H1 (cell line): Measurements from ENCODE around the gene GLS2. TPM values are rescaled to one million over a fixed set of nuclear protein-coding genes. Genes with fewer than 3 reads are reported as not detected.

Experiments used
- CTCF ChIA-PET: fragments of 300-600 bp; sonication (Branson Sonifier 250); formaldehyde crosslinking; loops from one replicate; lab custom pipeline; 2021; ENCODE audit not compliant: partially characterized antibody; lab: Charles Lee
- POLR2A ChIA-PET: fragments of 300-600 bp; sonication (Branson Sonifier 250); formaldehyde crosslinking; loops from one replicate; lab custom pipeline; 2021; ENCODE audit warnings: inconsistent platforms; ENCODE audit not compliant: partially characterized antibody; lab: Charles Lee
- DNase-seq, 2 experiments: peaks; one replicate each; pipeline versions ENCODE4 v3.0.0 to v3.0.0-alpha.2; 2010 to 2022; ENCODE audit warnings: low spot score in 2 of 2, low read depth in 1 of 2, mixed read lengths in 1 of 2
- FAIRE-seq: peaks from 2 replicates; lab custom pipeline; 2011; peaks lifted over from hg19 to GRCh38; lab: Jason Lieb, UNC
- H2AFZ ChIP-seq: 2 replicates; pipeline ENCODE4 v1.8.1; 2012; ENCODE audit warnings: low read length, inconsistent platforms
- H2AK5ac ChIP-seq: 2 replicates; pipeline ENCODE4 v1.6.1; 2013; ENCODE audit warnings: low read depth, low read length
- H2BK120ac ChIP-seq: replicated peaks from 2 replicates; pipeline ENCODE3; 2013; ENCODE audit warnings: low read depth, low read length, inconsistent platforms
- H2BK12ac ChIP-seq: 2 replicates; pipeline ENCODE4 v1.6.1; 2013; ENCODE audit warnings: low read depth, low read length
- H2BK15ac ChIP-seq: 2 replicates; pipeline ENCODE4 v1.6.1; 2013; ENCODE audit warnings: low read length
- H2BK20ac ChIP-seq: 2 replicates; pipeline ENCODE4 v1.6.1; 2013; ENCODE audit warnings: low read length
- H2BK5ac ChIP-seq: 2 replicates; pipeline ENCODE4 v1.6.1; 2013; ENCODE audit warnings: low read depth, low read length
- H3K14ac ChIP-seq: 2 replicates; pipeline ENCODE4 v1.6.1; 2013; ENCODE audit warnings: inconsistent platforms; ENCODE audit not compliant: insufficient read length
- H3K18ac ChIP-seq: 2 replicates; pipeline ENCODE4 v1.6.1; 2013; ENCODE audit warnings: low read length; ENCODE audit errors: extremely low read depth
- H3K23ac ChIP-seq: 2 replicates; pipeline ENCODE4 v1.6.1; 2013; ENCODE audit warnings: inconsistent platforms; ENCODE audit not compliant: insufficient read length
- H3K23me2 ChIP-seq: 2 replicates; pipeline ENCODE4 v1.6.1; 2013; ENCODE audit warnings: low read depth, low read length
- H3K27ac ChIP-seq: 2 replicates; pipeline ENCODE4 v1.6.1; 2011; ENCODE audit warnings: low read depth, low read length, inconsistent platforms
- H3K27me3 ChIP-seq, 4 experiments: replicated peaks in 1 of 4; 1 replicate in 1 of 4; 2 replicates in 3 of 4; pipeline versions ENCODE4 v1.6.1 to v1.8.1; 2011 to 2013; ENCODE audit warnings: low read length in 3 of 4, mild to moderate bottlenecking in 3 of 4, inconsistent platforms in 2 of 4, mixed read lengths in 2 of 4, moderate library complexity in 1 of 4; ENCODE audit not compliant: control insufficient read depth in 3 of 4, insufficient read depth in 3 of 4; ENCODE audit errors: extremely low read depth in 1 of 4
- H3K36me3 ChIP-seq, 4 experiments: 2 replicates each; pipeline versions ENCODE4 v1.6.1 to v1.8.1; 2011 to 2013; ENCODE audit warnings: mild to moderate bottlenecking in 4 of 4, low read length in 3 of 4, moderate library complexity in 2 of 4, control low read depth in 1 of 4, inconsistent platforms in 1 of 4; ENCODE audit not compliant: insufficient read depth in 4 of 4, control insufficient read depth in 2 of 4
- H3K4ac ChIP-seq: replicated peaks from 2 replicates; pipeline ENCODE3; 2013; ENCODE audit warnings: low read length, low read depth, mixed read lengths, inconsistent platforms; ENCODE audit not compliant: insufficient read length
- H3K4me1 ChIP-seq, 4 experiments: replicated peaks in 1 of 4; 1 replicate in 1 of 4; 2 replicates in 3 of 4; pipeline versions ENCODE4 v1.6.1 to v1.8.1; 2011 to 2013; ENCODE audit warnings: low read length in 3 of 4, inconsistent platforms in 2 of 4, mixed read lengths in 1 of 4; ENCODE audit not compliant: insufficient read depth in 4 of 4, control insufficient read depth in 3 of 4
- H3K4me2 ChIP-seq, 2 experiments: 2 replicates each; pipeline versions ENCODE4 v1.6.1 to v1.8.1; 2011 to 2013; ENCODE audit warnings: low read depth in 2 of 2, low read length in 2 of 2, control low read depth in 1 of 2, inconsistent platforms in 1 of 2, mild to moderate bottlenecking in 1 of 2; ENCODE audit not compliant: insufficient read depth in 1 of 2
- H3K4me3 ChIP-seq, 4 experiments: fragments of 200-600, 300-600 bp in 1 of 4; sonication (generic), shearing (Covaris generic), sonication (Bioruptor Twin) in 1 of 4; 2 replicates each; pipeline versions ENCODE4 v1.5.1 to v1.8.1; 2011 to 2016; ENCODE audit warnings: low read length in 4 of 4, low read depth in 3 of 4, control low read depth in 2 of 4, inconsistent platforms in 2 of 4, mild to moderate bottlenecking in 2 of 4, mixed read lengths in 1 of 4, moderate library complexity in 1 of 4; ENCODE audit not compliant: insufficient read depth in 2 of 4; ENCODE audit errors: extremely low read depth in 1 of 4
- H3K56ac ChIP-seq: replicated peaks from 2 replicates; pipeline ENCODE3; 2013; ENCODE audit warnings: low read depth, mild to moderate bottlenecking, mixed read lengths, low read length, inconsistent platforms; ENCODE audit not compliant: insufficient read length
- H3K79me1 ChIP-seq: 2 replicates; pipeline ENCODE4 v1.6.1; 2013; ENCODE audit warnings: low read depth, low read length, control low read depth
- H3K79me2 ChIP-seq, 2 experiments: 2 replicates each; pipeline versions ENCODE4 v1.6.1 to v1.8.1; 2012 to 2013; ENCODE audit warnings: low read length in 2 of 2, mild to moderate bottlenecking in 2 of 2, inconsistent platforms in 1 of 2; ENCODE audit not compliant: insufficient read depth in 2 of 2, control insufficient read depth in 1 of 2
- H3K9ac ChIP-seq, 4 experiments: replicated peaks in 1 of 4; 1 replicate in 1 of 4; 2 replicates in 3 of 4; pipeline versions ENCODE4 v1.6.1 to v1.8.1; 2011 to 2013; ENCODE audit warnings: low read depth in 3 of 4, low read length in 3 of 4, control low read depth in 2 of 4, mild to moderate bottlenecking in 2 of 4, moderate library complexity in 2 of 4, inconsistent platforms in 1 of 4; ENCODE audit errors: extremely low read depth in 1 of 4
- H3K9me3 ChIP-seq, 2 experiments: 2 replicates each; pipeline versions ENCODE4 v1.6.1 to v1.8.1; 2012 to 2013; ENCODE audit warnings: mild to moderate bottlenecking in 2 of 2, moderate library complexity in 2 of 2, control low read depth in 1 of 2, inconsistent platforms in 1 of 2, low read depth in 1 of 2, low read length in 1 of 2, mixed read lengths in 1 of 2; ENCODE audit not compliant: insufficient read depth in 2 of 2
- H4K20me1 ChIP-seq, 2 experiments: replicated peaks in 1 of 2; 2 replicates each; pipeline versions ENCODE3 to v1.8.1; 2011 to 2013; ENCODE audit warnings: inconsistent platforms in 2 of 2, low read length in 2 of 2, mild to moderate bottlenecking in 1 of 2; ENCODE audit not compliant: insufficient read depth in 2 of 2, control insufficient read depth in 1 of 2
- H4K5ac ChIP-seq: 2 replicates; pipeline ENCODE4 v1.6.1; 2013; ENCODE audit warnings: low read length, low read depth, mixed read lengths, inconsistent platforms; ENCODE audit not compliant: insufficient read length
- H4K8ac ChIP-seq: 2 replicates; pipeline ENCODE4 v1.8.0; 2013; ENCODE audit warnings: mild to moderate bottlenecking, moderate library complexity, low read length, inconsistent platforms; ENCODE audit not compliant: insufficient read depth; ENCODE audit errors: extremely low read depth
- H4K91ac ChIP-seq: replicated peaks from 2 replicates; pipeline ENCODE3; 2013; ENCODE audit warnings: low read length, mixed read lengths, inconsistent platforms; ENCODE audit not compliant: insufficient read length
- CHD1 ChIP-seq: IDR thresholded peaks from 2 replicates; pipeline ENCODE4 v1.6.1; 2012; ENCODE audit warnings: low read depth, low read length, improper control_type of control experiment
- E2F6 ChIP-seq: IDR thresholded peaks from 2 replicates; pipeline ENCODE4 v1.6.1; 2012; ENCODE audit warnings: inconsistent platforms
- EP300 ChIP-seq, 2 experiments: IDR thresholded peaks; 1 replicate in 1 of 2; 2 replicates in 1 of 2; pipeline ENCODE4 v1.6.1; 2011 to 2012; ENCODE audit warnings: low read depth in 2 of 2, low read length in 2 of 2, mild to moderate bottlenecking in 2 of 2, borderline replicate concordance in 1 of 2, inconsistent platforms in 1 of 2, moderate library complexity in 1 of 2
- HDAC6 ChIP-seq: IDR thresholded peaks from one replicate; pipeline ENCODE4 v1.7.1; 2012; ENCODE audit warnings: low read depth, mild to moderate bottlenecking, inconsistent platforms, low read length, moderate library complexity
- USF2 ChIP-seq: IDR thresholded peaks from 2 replicates; pipeline ENCODE4 v1.6.1; 2011; ENCODE audit warnings: low read length, improper control_type of control experiment
- WGBS, 2 experiments: shearing (Covaris generic) in 1 of 2; methylation state at CpG; one replicate each; pipeline versions ENCODE4 v1.1.6 to v1.1.7; 2013 to 2015; ENCODE audit warnings: low lambda C conversion rate in 2 of 2, mixed read lengths in 2 of 2, inconsistent platforms in 1 of 2, low coverage in 1 of 2, missing lambda C conversion rate in 1 of 2; ENCODE audit not compliant: insufficient replicate concordance in 2 of 2, insufficient coverage in 1 of 2, insufficient read length in 1 of 2; ENCODE audit errors: extremely low coverage in 1 of 2, missing lambda C conversion rate in 1 of 2; 5-methylcytosine and 5-hydroxymethylcytosine counted together
- polyA plus RNA-seq, 7 experiments: library from polyadenylated mRNA; depleted of rRNA in 3 of 7; stranded (reverse) in 5 of 7; unstranded in 2 of 7; fragments of >200 nt in 5 of 7; fragments of 200-250 nt in 2 of 7; gene quantifications; 1 replicate in 5 of 7; 2 replicates in 1 of 7; 4 replicates in 1 of 7; pipeline versions ENCODE4 v1.2.1 to v1.2.3, GENCODE V29; 2011 to 2013; ENCODE audit warnings: missing spikeins in 2 of 7, mixed read lengths in 2 of 7
- total RNA-seq: library from RNA; stranded (reverse); fragmentation: NEBNext Ultra II Directional; extraction: Animal tissue kit (Norgen Biotek cat#: 25700); gene quantifications from 2 replicates; pipeline ENCODE4 v1.2.1, GENCODE V29; 2021
- TF ChIP-seq, protein P1 (sequence below): IDR thresholded peaks from 2 replicates; pipeline ENCODE4 v1.6.1; 2012; ENCODE audit warnings: inconsistent platforms

GLS2 gene
- total and polyA plus RNA-seq, 2 of the 8 experiments (the other 6 are each of a cell fraction or from before 2014, with no cell fraction given): 14.5 to 20.1 TPM

DNA sequence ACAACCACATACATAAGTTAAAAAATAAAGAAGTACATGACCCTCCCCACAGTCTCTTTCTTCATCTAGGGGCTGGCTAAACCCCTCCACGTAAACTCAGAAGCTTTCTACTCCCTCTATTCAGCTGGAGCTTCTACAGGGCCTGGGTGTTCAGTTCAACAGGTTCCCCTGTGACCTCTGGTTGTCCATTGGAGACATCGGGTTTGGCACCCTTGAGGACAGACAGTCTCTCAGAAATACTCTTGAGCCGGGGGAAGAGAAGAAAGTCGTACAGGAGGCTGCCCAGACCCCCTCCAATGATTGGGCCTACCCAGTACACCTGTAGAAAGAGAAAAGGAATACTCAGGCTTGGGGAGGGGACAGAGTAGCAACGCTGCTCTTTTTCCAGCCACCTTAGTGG, 36.8 kb downstream of the GLS2 start:
- Histone ChIP-seq H2AK5ac (0 out of 2 replicates have a peak overlapping the region, but pooled peaks have one; percentile 49), H3K14ac (no peak overlapping the region), H3K9me3 (no peaks in the 10 kb centered on the region), H2BK5ac (no peak overlapping the region), H4K8ac (no peak overlapping the region), H2BK15ac (no peak overlapping the region), H2AFZ (peak overlapping the region; percentile 98; the same call in 1 of the 2 replicates), H3K56ac (no peak overlapping the region), H3K79me2 (peaks cover 0 to 11% of the 10 kb centered on the region in 2 experiments; a peak in 3 of 4 replicates), H4K5ac (no peak overlapping the region), H3K4me3 (no peak overlapping the region), H4K91ac (no peak overlapping the region), H3K18ac (no peak overlapping the region), H2BK20ac (no peak overlapping the region), H3K79me1 (no peaks in the 10 kb centered on the region), H3K4ac (no peak overlapping the region), H2BK12ac (no peak overlapping the region), H4K20me1 (no peaks in the 10 kb centered on the region), H3K27me3 (no peaks in the 10 kb centered on the region), H3K4me2 (peak overlapping the region in 1 of 2 experiments; percentile 88; a peak in 1 of 4 replicates), H3K4me1 (peaks cover 3 to 6% (median 5%) of the 10 kb centered on the region in 4 experiments; a peak in 5 of 7 replicates), H3K9ac (no peak overlapping the region), H2BK120ac (no peak overlapping the region), H3K23me2 (no peaks in the 10 kb centered on the region; the same call in 1 of the 2 replicates), H3K27ac (no peak overlapping the region), H3K36me3 (no peaks in the 10 kb centered on the region; a peak in 1 of 8 replicates), H3K23ac (no peak overlapping the region)
- POLR2A ChIA-PET: interaction anchor here (1.2 to 7.3 kb wide), 7 partner anchors 10 to 237 kb away, joined by 3 to 74 read pairs (median 4); partner anchors contain the start of genes CNPY2 and PTGES3
- no peak for DNase-seq
- WGBS, 2 experiments: 70% methylated on average over 5 of the region's 5 CpGs; no CpG with 5 or more reads in 1 of the 2 experiments
- no peak for TF ChIP-seq USF2
- TF ChIP-seq, protein P1, sequence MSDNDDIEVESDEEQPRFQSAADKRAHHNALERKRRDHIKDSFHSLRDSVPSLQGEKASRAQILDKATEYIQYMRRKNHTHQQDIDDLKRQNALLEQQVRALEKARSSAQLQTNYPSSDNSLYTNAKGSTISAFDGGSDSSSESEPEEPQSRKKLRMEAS: no peak
- TF ChIP-seq HDAC6: no peak
- TF ChIP-seq CHD1: no peak
- TF ChIP-seq EP300 (IDR thresholded peaks at IDR 0.05; ENCODE audit: borderline replicate concordance in 1 of 2, low read depth in 2 of 2, low read length in 2 of 2): no peak
- no peak for TF ChIP-seq E2F6
- CTCF ChIA-PET: interaction anchor here (0.8 to 12.4 kb wide), 4 partner anchors 10 to 19 kb away, joined by 3 to 124 read pairs (median 4); partner anchors contain the start of gene SPRYD4
- FAIRE-seq: no peak
